GM21447 (cell line): Measurements from ENCODE around the gene LSMEM2.
A peak's percentile ranks its signal among the peaks of the same experiment; 100 is the strongest.

ENCODE experiments used
- ATAC-seq: cut with Tn5 transposase; IDR thresholded peaks from one replicate; pipeline ENCODE4 v1.9.1; 2021; ENCODE audit not compliant: unreplicated experiment

Gene LSMEM2

GRCh38 chr3:50320853-50321335 lies 42.0 kb downstream of the LSMEM2 start:
- ATAC-seq = peak; percentile 55

- peak; percentile 81 for ATAC-seq
These were observed 42.6 kb downstream of the LSMEM2 start for GRCh38 chr3:50321336-50322114.

DNA sequence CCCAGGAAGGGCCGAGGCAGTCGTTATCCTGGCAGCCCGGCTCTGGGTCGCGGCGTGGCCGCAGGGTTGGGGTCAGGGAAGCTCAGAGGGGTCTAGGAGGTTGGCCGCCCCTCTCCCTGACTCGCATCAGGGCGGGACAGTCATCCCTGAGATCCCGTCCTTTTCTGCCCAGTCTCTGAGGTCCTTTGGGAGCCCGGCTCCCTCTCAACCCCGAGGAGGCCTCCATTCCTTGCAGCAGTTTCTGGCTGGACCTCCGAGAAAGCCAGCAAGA lies 43.2 kb downstream of the LSMEM2 start:
- no peak for ATAC-seq

DNA sequence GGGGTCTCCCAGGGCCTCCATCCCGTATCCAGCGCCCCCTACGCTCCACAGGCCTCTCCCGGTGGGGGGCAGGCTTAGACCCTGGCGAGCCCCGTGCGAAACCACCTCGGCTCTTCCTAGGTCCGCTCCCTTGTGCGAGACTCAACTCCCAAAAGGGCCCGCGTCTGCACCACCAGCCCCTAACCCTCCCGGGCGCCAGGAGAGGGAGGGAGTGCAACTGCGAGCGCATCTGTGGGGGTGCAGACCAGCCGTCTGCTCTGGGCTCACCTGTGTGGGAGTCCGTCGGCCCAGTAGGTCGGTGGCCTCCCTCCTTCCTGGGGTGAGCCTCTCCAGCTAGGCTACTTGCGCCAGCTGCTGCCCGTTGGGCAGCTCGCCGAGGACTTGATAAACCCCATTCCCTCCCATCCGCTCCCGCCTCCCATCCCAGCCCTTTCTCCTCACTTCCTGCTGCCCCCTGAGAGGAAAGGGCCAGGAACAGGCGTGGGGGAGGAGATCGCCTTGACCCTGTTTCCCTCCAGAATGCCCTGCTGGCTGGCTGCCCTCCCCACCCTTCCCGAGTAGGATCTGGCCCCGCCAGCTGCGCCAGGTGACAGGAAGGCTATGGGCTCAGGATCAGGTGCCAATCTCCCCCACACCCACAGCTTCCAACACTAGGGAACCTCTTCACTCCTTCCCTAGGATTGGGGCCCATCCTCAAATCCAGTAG lies 43.7 kb downstream of the LSMEM2 start, which contains the start of gene HYAL2:
Gene HYAL2, minus strand, starts transcription at position 360 of the 706 bp plus-strand sequence. CDS start 2,256 bp downstream, outside the sequence.
- ATAC-seq = no peak

GRCh38 chr3:50323092-50323600 lies 44.3 kb downstream of the LSMEM2 start:
- no peak for ATAC-seq

DNA sequence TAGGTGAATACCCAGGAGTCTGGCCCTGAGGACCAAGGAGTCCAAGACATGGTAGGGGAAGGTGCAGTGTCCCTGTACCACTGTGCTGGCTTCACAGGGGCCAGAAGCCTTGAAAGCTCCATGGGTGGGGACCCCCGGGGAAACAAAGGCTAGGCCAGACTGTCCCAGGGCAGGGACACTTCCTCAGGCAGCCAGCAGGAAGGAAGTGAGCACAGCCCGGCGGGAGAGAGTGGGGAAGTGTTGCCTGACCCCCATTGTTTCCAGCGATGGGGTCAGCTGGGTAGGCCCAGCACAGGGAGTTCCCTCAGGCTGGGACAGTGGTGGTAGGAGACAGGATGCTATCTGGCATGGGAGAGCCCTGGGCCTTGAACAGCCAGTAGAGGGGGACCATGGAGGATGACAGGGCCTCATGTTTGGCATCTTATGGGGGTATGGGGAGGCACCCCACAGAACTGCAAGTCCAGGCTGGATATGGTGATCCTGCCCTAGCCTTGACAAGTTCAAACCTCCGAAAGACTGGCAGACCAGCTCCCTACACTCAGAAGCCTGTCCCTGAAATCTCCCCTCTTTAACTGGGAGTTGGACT lies 44.8 kb downstream of the LSMEM2 start:
- no peak for ATAC-seq

- no peak for ATAC-seq
These were observed 45.6 kb downstream of the LSMEM2 start for GRCh38 chr3:50324351-50325112.

- ATAC-seq = no peak
These were observed 46.2 kb downstream of the LSMEM2 start for GRCh38 chr3:50325113-50325480.

DNA sequence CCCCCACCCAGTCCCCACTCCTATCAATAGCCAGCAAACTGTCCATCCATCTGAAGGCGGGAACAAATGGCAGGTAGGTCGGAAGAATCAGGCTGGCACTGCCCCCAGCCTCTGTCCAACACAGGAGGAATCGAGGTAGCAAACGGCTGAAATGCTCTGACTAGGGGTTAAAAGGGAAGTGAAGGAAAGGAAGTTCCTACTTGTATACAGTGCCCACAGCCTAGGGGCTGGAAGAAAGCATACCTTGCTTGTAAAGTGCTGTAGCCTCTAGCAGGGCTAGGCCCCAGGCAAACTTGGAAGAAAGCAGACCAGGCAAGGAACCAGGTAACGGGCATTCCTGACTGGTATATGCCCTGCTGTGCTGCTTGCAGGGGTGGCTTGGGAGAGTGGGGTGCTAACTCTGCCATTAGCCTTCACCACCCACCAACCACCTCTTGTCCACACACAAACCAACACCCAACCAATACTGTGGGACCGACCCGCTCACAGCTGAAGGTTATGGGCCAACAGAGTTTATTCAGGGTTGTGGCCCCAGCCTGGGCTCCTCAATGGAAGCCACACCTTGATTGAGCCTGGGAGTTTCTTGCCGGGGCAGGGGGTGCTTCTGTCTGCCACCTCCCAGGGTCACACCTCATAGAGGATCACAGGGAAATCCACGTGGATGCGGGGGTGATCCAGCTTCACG lies 46.8 kb downstream of the LSMEM2 start:
- ATAC-seq = no peak

- no peak for ATAC-seq
These were observed 47.3 kb downstream of the LSMEM2 start for GRCh38 chr3:50326182-50326541.

GRCh38 chr3:50327129-50327528 lies 48.2 kb downstream of the LSMEM2 start:
- no peak for ATAC-seq

GRCh38 chr3:50327943-50328691 lies 49.2 kb downstream of the LSMEM2 start, which contains the start of gene TUSC2:
Gene TUSC2, minus strand, starts transcription at chr3:50328223. Its CDS starts 124 bp downstream, at chr3:50328099.
- ATAC-seq = peak; percentile 85

- no peak for ATAC-seq
These were observed 51.4 kb downstream of the LSMEM2 start for GRCh38 chr3:50330330-50330729.

GRCh38 chr3:50331364-50331907 lies 52.5 kb downstream of the LSMEM2 start:
- ATAC-seq = no peak

- no peak for ATAC-seq
These were observed 54.9 kb downstream of the LSMEM2 start for GRCh38 chr3:50333744-50334328.

DNA sequence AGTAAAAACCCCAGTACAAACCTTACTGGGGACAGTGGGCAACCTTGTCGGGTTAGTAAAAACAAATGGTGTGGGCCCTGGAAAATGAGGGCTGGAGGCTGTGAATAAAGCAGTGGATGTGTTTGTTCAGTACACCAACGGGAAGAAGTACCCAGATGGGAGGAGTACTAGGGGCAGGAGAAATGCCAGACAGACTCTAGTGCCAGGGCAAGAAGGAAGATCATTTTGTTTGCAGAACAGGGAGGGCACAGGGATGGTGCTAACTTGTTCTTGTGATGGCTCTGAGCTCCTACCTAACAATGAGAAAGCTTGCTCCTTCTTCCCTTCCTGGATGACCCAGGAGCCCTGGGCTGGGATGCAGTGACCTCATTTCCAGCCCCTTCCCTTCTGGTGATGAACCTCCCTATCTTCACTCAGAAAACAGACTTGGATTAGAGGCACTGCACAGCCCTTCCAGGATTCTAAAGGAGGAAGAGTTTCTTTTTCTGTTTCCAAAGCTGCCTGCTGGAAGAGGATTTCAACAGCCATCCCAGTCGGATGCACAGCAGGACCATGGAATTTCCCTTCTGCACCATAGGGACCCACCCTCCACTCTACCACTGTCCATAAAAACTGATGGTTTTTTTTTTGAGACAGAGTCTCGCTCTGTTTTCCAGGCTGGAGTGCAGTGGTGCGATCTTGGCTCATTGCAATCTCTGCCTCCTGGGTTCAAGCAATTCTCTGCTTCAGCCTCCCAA lies 55.6 kb downstream of the LSMEM2 start:
- ATAC-seq = no peak

- peak; percentile 23 for ATAC-seq
These were observed 57.7 kb downstream of the LSMEM2 start for GRCh38 chr3:50336452-50337174.
